Right ventricle myocardium inferior (tissue), 1 donor: ENCODE data around the gene SST. TPM values are rescaled to one million over a fixed set of nuclear protein-coding genes. Genes with fewer than 3 reads are reported as not detected.

Source experiments
- ATAC-seq: fragments of 200-7000 bp; cut with Tn5 transposase; one replicate; pipeline ENCODE4 v1.9.1; 2020; ENCODE audit warnings: mild to moderate bottlenecking, moderate library complexity
- DNase-seq: peaks from one replicate; pipeline ENCODE4 v3.0.0; 2021; ENCODE audit errors: missing footprints
- intact Hi-C: fragments of 100-400 bp; cut with DNase I; formaldehyde crosslinking; loops from one replicate; pipeline ENCODE4 v1.11.0; 2022
- long read RNA-seq: library from polyadenylated mRNA; unstranded; transcript quantifications from one replicate; pipeline ENCODE4 v2.0.0, GENCODE V29; 2021
- total RNA-seq: library from RNA; stranded (reverse); fragmentation: NEBNext Ultra II Directional; extraction: Animal tissue kit (Norgen Biotek cat#: 25700); gene quantifications from one replicate; pipeline ENCODE4 v1.2.1, GENCODE V29; 2021
- donor health status: DM: no; HTN: yes; CAD: no; lungs with severe emphysema.

SST gene
- total RNA-seq, result not detected
- long read RNA-seq, result 0 reads

GRCh38 chr3:187669675-187670504, at the start of gene SST:
TSS of gene SST (minus strand) at chr3:187670394. CDS start at chr3:187670291, 103 bp downstream.
- ATAC-seq, result peak; percentile 39
- DNase-seq, result no peak
- intact Hi-C loops, result loop anchor here (10.0 kb wide), 1 partner anchor 555 kb away; no protein-coding TSS in a partner anchor

- ATAC-seq (peak; percentile 61), DNase-seq (no peak)
- intact Hi-C loops, result loop anchor here (10.0 kb wide), 2 partner anchors 105 to 495 kb away; no protein-coding TSS in a partner anchor
These were observed 49.6 kb upstream of the SST start for GRCh38 chr3:187719628-187720336.

DNA sequence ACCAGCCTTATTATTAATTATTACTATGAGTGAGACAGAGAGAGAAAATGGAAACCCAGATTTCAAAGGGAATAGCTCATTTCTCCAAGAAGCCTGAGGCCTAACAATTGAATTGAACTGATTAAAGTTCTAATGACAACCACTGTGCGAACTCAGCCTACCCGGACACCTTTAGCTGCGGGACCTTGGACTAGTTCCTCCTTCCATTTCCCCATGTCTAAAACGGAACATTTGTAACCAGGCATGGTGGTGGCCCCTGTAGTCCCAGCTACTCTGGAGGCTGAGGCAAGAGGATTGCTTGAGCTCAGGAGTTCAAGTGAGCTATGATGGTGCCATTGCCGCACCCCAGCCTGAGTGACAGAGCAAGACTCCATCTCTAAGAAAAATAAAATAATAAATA, 48.6 kb upstream of the SST start:
- DNase-seq (no peak), ATAC-seq (no peak)
- intact Hi-C loops, result loop anchor here (10.0 kb wide), 2 partner anchors 104 to 494 kb away; no protein-coding TSS in a partner anchor

DNA sequence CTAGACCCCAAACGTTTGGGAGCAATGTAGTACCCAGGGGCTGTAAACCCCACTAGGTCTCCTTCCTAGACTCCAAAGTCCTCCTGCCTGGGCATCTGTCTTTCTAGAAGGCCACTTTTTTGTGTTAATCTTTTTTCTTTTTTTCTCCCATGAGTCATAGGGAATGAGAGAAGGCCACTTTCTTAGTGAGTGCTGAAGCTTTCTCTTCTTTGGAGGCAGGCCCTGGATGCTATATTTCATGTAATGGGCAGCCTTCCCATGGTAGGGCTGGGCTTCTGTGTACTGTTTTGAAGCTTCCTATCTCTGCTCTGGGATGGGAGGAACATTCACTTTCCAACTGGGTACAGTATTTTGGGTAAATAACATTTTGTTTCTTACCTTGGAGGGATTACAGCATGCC, 47.4 kb upstream of the SST start:
- no peak for ATAC-seq
- intact Hi-C loops, result loop anchor here (10.0 kb wide), 2 partner anchors 103 to 493 kb away; no protein-coding TSS in a partner anchor
- no peak for DNase-seq

DNA sequence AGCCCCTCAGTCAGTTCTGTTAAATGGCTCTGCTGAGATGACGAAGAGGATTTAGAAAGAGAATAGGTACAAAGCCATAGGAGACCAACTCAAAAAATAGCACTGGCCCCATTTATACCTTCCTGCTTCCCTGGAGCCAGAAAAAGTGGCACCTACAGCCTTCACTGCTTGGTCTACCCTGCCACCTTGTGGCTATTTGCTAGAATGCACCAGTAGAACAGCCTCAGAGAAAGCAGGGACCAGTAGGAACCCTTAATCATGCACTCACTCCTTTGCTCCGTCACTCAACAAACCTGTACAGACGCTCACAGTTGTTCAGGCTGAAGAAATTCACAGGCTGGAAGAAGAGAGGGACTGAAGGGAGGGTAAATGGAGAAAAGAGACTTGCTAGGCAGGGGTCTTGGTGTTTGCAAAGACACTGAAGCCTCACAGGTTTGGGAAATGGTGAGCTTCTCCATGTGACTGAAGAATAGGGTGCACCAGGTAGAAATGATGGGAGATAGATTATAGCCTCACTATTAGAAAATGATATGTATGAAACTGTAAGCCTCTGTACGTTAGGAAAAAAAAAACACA, 44.3 kb upstream of the SST start:
- ATAC-seq (peak; percentile 86), DNase-seq (no peak)
- intact Hi-C loops, result loop anchor here (1.0 to 10.0 kb wide), 3 partner anchors 100 to 490 kb away; no protein-coding TSS in a partner anchor

DNA sequence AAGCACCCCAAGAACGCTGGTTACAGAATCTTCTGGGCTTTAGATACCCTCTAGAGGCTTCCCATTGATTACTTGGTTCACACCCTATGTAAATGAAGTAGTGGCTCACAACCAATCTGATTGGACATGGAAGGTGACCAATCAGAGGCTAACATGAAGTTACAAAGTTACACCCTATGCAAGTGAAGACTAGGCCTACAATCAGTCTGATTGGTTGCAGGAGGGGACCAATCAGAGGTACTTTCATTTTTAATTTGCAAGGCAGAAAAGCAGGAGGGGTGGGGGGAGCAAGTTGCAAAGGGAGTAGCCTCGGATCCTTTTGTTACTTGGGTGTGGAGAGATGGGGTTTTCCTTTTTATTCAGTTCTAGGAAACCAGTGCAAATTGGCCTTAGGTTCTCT, 43.3 kb upstream of the SST start:
- no peak for DNase-seq
- intact Hi-C loops, result loop anchor here (10.0 kb wide), 2 partner anchors 99 to 489 kb away; no protein-coding TSS in a partner anchor
- no peak for ATAC-seq

DNA sequence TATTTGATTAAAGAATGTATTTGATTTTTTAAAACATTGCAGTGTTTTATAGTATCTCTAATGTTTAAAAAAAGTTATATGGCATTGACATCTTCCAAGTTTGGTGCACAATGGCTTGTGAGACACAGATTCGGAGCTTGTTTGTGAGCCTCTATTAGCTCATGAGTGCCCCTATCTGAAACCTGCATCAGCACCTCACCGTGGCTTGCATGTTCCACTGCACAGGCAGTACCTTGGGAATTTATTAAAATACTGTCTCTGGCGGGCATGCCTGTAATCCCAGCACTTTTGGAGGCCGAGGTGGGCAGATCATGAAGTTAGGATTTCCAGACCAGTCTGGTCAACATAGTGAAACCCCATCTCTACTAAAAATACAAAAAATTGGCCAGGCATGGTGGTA, 39.0 kb upstream of the SST start:
- ATAC-seq, result no peak
- intact Hi-C loops, result no loop called here

GRCh38 chr3:187708696-187709095, 38.5 kb upstream of the SST start:
- DNase-seq, result no peak
- intact Hi-C loops, result no loop called here
- ATAC-seq, result no peak

More for the DNA sequence above, 39.0 kb upstream of the SST start:
- no peak for DNase-seq

- DNase-seq, result no peak
- no peak for ATAC-seq
- intact Hi-C loops, result no loop called here
These were observed 36.8 kb upstream of the SST start for GRCh38 chr3:187706971-187707370.

DNA sequence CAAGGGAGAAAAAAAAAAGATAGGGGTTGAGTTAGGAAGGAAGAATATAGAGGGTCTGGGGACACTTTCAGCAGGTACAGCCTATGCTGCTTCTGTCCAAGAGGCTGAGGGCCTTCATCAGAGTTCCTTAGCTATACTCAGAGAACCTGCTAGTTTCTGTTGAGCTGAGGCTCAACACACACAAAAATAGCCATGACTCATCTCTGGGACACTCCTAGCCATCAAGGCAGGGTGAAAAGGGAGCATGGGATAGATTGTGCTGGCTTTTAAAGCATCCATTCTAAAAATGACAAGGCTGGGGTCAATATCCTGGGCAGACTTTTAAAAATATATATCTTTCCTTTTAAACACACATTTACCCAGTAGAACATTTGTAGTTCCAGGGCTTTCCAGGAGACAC, 35.0 kb upstream of the SST start:
- DNase-seq (no peak), ATAC-seq (peak; percentile 46)
- intact Hi-C loops, result no loop called here

DNA sequence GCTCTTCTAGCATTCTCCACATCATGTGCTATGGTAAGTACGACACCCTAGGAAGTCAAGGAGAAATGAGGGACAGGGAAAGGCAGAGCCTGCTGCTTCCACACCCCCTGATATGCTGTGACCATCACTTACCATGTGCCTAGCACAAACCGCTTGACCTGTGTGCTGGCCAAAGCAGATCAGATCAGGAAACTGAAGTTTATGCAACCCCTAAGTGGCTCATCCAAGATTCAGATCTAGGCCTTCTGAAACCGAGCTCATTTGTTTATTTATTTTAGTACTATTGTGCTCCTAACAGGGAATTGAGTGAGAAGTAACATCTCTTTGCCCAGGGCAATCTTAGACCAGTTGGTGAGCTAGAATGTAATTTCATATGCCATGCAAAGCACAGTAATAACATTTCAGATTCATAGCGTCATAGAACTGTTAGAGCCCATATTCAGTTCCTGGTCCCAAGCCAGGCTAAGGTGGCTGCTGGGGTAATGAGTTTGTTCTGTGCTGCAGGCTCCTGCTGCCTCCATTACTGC, 32.4 kb upstream of the SST start, which contains the start of gene RTP2:
Gene RTP2 (minus strand): TSS at position 51 of the 527 bp plus-strand sequence. CDS start 429 bp downstream, outside the sequence.
- DNase-seq, result no peak
- no peak for ATAC-seq
- intact Hi-C loops, result no loop called here

GRCh38 chr3:187700249-187700648, 30.1 kb upstream of the SST start:
- intact Hi-C loops, result no loop called here
- ATAC-seq (no peak), DNase-seq (peak; percentile 68)

DNA sequence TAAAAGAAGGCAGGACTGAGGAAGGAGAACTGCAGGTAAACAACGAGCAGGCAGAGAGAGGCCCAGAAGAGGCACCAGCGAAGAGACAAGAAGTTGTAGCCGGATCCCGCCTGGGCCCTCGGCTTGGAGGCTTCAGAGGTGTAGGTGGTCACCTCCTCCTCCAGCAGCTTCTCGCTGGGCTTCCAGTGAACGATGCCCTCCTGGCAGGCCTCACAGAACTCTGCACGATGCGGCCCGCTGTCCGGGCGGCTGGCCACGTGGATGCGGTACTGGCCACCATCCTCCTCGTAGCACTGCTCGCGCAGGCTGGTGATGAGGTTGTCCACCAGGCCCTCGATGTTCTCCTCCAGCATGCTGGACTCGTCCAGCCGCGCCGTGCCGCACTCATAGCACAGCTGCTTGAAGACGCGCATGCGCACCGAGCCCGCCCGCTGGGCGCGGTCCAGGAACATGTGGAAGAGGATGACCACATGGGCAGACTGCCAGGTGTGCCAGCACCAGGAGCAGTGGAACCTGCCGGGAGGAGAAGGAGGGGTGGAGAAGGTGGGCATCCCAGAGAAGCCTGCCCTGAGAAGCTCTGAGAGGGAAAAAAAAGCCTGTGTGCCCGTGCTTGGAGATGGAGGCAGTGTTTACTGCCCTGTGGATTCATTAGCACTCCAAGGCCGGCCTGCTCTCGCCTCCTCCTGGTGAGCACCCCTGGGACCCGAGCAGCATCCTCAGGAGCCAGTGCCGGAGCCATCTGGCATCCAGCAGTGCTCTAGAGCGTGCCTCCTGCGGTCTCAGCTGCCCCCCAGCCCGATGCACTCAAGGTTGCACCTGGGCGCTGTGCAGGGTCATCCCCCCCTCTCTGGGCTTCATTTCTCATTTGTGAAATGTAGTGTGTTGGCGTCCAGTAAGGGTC, 28.6 kb upstream of the SST start:
- DNase-seq (peak; percentile 69), ATAC-seq (no peak)
- intact Hi-C loops, result no loop called here

- no peak for DNase-seq
- intact Hi-C loops, result no loop called here
- no peak for ATAC-seq
These were observed 25.8 kb upstream of the SST start for GRCh38 chr3:187696021-187696420.

DNA sequence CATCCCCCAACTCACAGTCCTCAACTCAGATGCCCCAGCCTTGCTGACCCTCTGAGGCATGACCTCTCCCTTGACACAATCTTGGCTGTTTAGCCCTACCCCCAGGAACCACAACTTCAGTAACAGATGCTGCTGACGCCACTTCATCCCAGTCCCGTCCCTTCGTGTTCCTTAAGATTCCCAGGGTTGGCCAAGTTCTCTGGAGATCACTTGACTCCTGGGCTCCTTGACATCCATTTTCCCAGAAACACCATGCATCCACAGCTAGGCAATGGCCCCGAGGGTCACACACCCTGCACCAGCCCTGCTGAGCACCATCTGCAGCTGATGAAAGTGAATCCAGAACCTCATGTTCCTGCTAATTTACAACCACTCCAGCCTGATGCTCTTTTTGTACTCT, 25.3 kb upstream of the SST start:
- no peak for DNase-seq
- intact Hi-C loops, result no loop called here
- ATAC-seq, result peak; percentile 65

DNA sequence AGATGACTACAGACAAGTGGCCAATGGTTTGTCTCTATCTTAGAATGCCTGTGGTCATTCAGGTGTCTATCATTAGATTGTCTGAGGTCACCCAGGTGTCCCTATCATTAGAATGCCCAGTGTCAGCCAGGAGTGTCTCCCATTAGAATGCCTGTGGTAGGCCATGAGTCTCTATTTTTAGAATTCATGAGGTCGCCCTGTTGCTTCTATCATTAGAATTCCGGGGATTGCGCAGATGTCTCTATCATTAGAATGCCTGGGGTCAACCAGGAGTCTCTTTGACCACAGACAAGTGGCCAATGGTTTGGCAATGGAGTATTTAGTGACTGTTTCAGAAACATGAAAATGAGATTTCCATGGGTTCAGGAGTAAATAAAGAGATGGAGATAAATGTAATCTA, 24.6 kb upstream of the SST start:
- ATAC-seq, result peak; percentile 21
- intact Hi-C loops, result no loop called here

GRCh38 chr3:187693431-187693830, 23.2 kb upstream of the SST start:
- DNase-seq (no peak), ATAC-seq (no peak)
- intact Hi-C loops, result no loop called here

More for the DNA sequence above, 24.6 kb upstream of the SST start:
- DNase-seq, result no peak

DNA sequence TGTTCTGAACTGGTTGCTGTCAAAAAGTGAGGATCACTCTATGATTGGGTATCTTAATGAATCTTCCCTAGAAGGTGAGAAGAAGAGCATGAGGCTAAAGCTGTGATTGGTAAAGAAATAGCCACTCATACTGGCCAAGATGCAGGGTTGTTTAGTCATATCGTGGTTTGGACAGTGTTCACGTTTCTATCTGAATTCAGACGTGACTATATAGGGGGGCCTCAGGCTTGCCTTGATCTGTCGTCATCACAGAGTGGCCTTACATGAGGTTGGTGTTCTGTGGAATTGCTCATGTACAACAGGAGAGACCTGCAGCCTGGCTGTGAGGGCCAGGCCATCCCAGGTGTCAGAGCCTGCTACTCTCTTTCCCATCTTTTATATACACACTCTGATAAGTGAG, 19.8 kb upstream of the SST start:
- ATAC-seq, result no peak
- no peak for DNase-seq
- intact Hi-C loops, result no loop called here
